Smooth muscle cell (in vitro differentiated cells): ENCODE results near the gene THUMPD1. TPM values are rescaled to one million over a fixed set of nuclear protein-coding genes. Genes with fewer than 3 reads are reported as not detected.
"Not testable (repeated sequence)": the region's sequence is repeated elsewhere in the genome, so short reads cannot be mapped to it uniquely, and the experiment has no call there.

Experiments
- DNase-seq: peaks from one replicate; lab custom pipeline; 2025; ENCODE audit not compliant: unreplicated experiment; lab: John Stamatoyannopoulos, UW
- H2AFZ ChIP-seq: fragments of 200-600 bp; sonication (generic); 2 replicates; pipeline ENCODE4 v1.6.0; 2016; ENCODE audit warnings: antibody characterized with exemption, low read depth, mild to moderate bottlenecking
- H3F3A ChIP-seq: fragments of 200-600 bp; sonication (generic); 2 replicates; pipeline ENCODE4 v1.6.0; 2017; ENCODE audit warnings: antibody characterized with exemption, low read depth
- H3K27ac ChIP-seq: fragments of 200-600 bp; sonication (generic); 2 replicates; pipeline ENCODE4 v1.5.1; 2016; ENCODE audit warnings: low read depth, mild to moderate bottlenecking
- H3K27me3 ChIP-seq: fragments of 200-600 bp; sonication (generic); 2 replicates; pipeline ENCODE4 v1.6.1; 2016; ENCODE audit warnings: low read depth, mild to moderate bottlenecking
- H3K36me3 ChIP-seq: fragments of 200-600 bp; sonication (generic); 2 replicates; pipeline ENCODE4 v1.5.1; 2016; ENCODE audit warnings: low read depth
- H3K4me1 ChIP-seq: fragments of 200-600 bp; sonication (generic); 2 replicates; pipeline ENCODE4 v1.5.1; 2016; ENCODE audit warnings: low read depth
- H3K4me2 ChIP-seq: fragments of 200-600 bp; sonication (generic); 2 replicates; pipeline ENCODE4 v1.6.0; 2016; ENCODE audit warnings: mild to moderate bottlenecking
- H3K4me3 ChIP-seq: fragments of 200-600 bp; sonication (generic); 2 replicates; pipeline ENCODE4 v1.5.1; 2016; ENCODE audit warnings: mild to moderate bottlenecking
- H3K79me2 ChIP-seq: fragments of 200-600 bp; sonication (generic); 2 replicates; pipeline ENCODE4 v1.6.0; 2016; ENCODE audit warnings: low read depth, mild to moderate bottlenecking
- H3K9ac ChIP-seq: fragments of 200-600 bp; sonication (generic); 2 replicates; pipeline ENCODE4 v1.6.0; 2016; ENCODE audit warnings: low read depth
- H3K9me3 ChIP-seq: fragments of 200-600 bp; sonication (generic); replicated peaks from 2 replicates; pipeline ENCODE4 v1.5.1; 2016; ENCODE audit warnings: low read depth
- H4K20me1 ChIP-seq: fragments of 200-600 bp; sonication (generic); 2 replicates; pipeline ENCODE4 v1.6.0; 2016; ENCODE audit warnings: low read depth
- CTCF ChIP-seq: fragments of 200-600 bp; sonication (generic); IDR thresholded peaks from 2 replicates; pipeline ENCODE4 v1.5.1; 2017; ENCODE audit warnings: borderline replicate concordance, mild to moderate bottlenecking, antibody characterized with exemption; ENCODE audit not compliant: insufficient read depth, poor library complexity, severe bottlenecking
- WGBS: methylation state at CpG from one replicate; pipeline ENCODE4 v1.1.7; 2016; ENCODE audit warnings: low lambda C conversion rate; 5-methylcytosine and 5-hydroxymethylcytosine counted together
- polyA plus RNA-seq: library from polyadenylated mRNA; unstranded; fragments of >200 nt; fragmentation: Nextera tagmentation; extraction: Ambion mirVana; gene quantifications from 2 replicates; pipeline ENCODE4 v1.2.1, GENCODE V29; 2016
- total RNA-seq: library from RNA; depleted of rRNA; stranded (reverse); fragments of >200 nt; gene quantifications from 2 replicates; pipeline ENCODE4 v1.2.3, GENCODE V29; 2014

THUMPD1 gene
- total and polyA plus RNA-seq, 2 experiments from 2014 or later: 30.8 to 62.5 TPM

GRCh38 chr16:20760346-20760745, 18.7 kb upstream of the THUMPD1 start:
- no peak overlapping the region for H3K9ac ChIP-seq
- no peaks in the 10 kb centered on the region for H3K4me1 ChIP-seq
- no peaks in the 10 kb centered on the region for H3K79me2 ChIP-seq
- 85% methylated on average over 2 of the region's 2 CpGs for WGBS
- no peak for TF ChIP-seq CTCF
- H4K20me1 ChIP-seq: no peaks in the 10 kb centered on the region
- no peaks in the 10 kb centered on the region for H3F3A ChIP-seq
- no peak overlapping the region for H3K4me3 ChIP-seq
- H2AFZ ChIP-seq: no peak overlapping the region
- H3K36me3 ChIP-seq: no peaks in the 10 kb centered on the region
- no peak for DNase-seq
- no peak overlapping the region for H3K4me2 ChIP-seq
- no peaks in the 10 kb centered on the region for H3K9me3 ChIP-seq
- no peaks in the 10 kb centered on the region for H3K27me3 ChIP-seq
- H3K27ac ChIP-seq: no peak overlapping the region

GRCh38 chr16:20755799-20756198, 14.2 kb upstream of the THUMPD1 start:
- not testable (repeated sequence) for H3F3A ChIP-seq, H3K9me3 ChIP-seq, H2AFZ ChIP-seq, H3K4me3 ChIP-seq, DNase-seq, H3K79me2 ChIP-seq, H4K20me1 ChIP-seq, H3K27ac ChIP-seq, H3K36me3 ChIP-seq, H3K4me2 ChIP-seq, H3K4me1 ChIP-seq, H3K9ac ChIP-seq
- WGBS: 84% methylated on average over 5 of the region's 5 CpGs
- H3K27me3 ChIP-seq: peaks cover 11% of the 10 kb centered on the region

- Histone ChIP-seq H2AFZ (no peak overlapping the region), H3K4me1 (no peaks in the 10 kb centered on the region), H4K20me1 (no peaks in the 10 kb centered on the region), H3F3A (no peaks in the 10 kb centered on the region), H3K27ac (no peak overlapping the region), H3K79me2 (no peaks in the 10 kb centered on the region), H3K4me3 (no peak overlapping the region), H3K36me3 (no peaks in the 10 kb centered on the region), H3K9me3 (no peaks in the 10 kb centered on the region), H3K27me3 (peaks cover 11% of the 10 kb centered on the region), H3K9ac (no peak overlapping the region), H3K4me2 (no peak overlapping the region)
- DNase-seq: no peak
- 70% methylated on average over 1 of the region's 1 CpG for WGBS
- no peak for TF ChIP-seq CTCF
Measured at GRCh38 chr16:20755238-20755637, 13.6 kb upstream of the THUMPD1 start.

GRCh38 chr16:20753727-20754126, 12.1 kb upstream of the THUMPD1 start:
- H3K9me3 ChIP-seq: no peaks in the 10 kb centered on the region
- H3K79me2 ChIP-seq: no peaks in the 10 kb centered on the region
- no peak for TF ChIP-seq CTCF
- DNase-seq: no peak
- no peak overlapping the region for H3K4me2 ChIP-seq
- 77% methylated on average over 1 of the region's 1 CpG for WGBS
- peaks cover 11% of the 10 kb centered on the region for H3K27me3 ChIP-seq
- no peaks in the 10 kb centered on the region for H3K4me1 ChIP-seq
- no peaks in the 10 kb centered on the region for H3K36me3 ChIP-seq
- H3K4me3 ChIP-seq: no peak overlapping the region
- no peaks in the 10 kb centered on the region for H4K20me1 ChIP-seq
- H2AFZ ChIP-seq: no peak overlapping the region
- H3K27ac ChIP-seq: no peak overlapping the region
- no peaks in the 10 kb centered on the region for H3F3A ChIP-seq
- no peak overlapping the region for H3K9ac ChIP-seq
